Measurements from ENCODE around the gene MRPL37.

The MRPL37 gene

GRCh38 chr1:54265126-54265525 lies 65.2 kb downstream of the MRPL37 start:
- DNase-seq (ENCODE audit: low read depth) = no peak

DNA sequence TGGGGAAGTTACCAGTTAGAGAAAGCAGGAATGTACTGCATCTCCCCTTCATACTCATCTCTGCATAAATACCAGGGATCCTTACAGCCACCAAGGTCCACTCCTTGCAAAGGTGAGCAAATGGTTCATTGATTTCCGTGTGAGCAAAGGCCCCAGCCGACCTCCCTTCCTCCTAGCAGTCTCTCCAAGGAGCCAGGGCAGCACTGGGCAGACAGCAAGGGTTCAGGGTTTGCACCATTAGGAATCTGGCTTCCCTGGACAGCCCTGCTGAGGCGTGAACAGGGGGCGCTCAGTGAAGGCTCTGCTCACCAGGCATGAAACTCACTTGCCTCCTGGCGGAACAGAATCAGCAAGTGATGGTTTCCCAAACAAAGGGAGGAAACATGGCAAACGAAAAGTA lies 65.7 kb downstream of the MRPL37 start:
- no peak for DNase-seq (ENCODE audit: low read depth)

GRCh38 chr1:54266195-54266594 lies 66.2 kb downstream of the MRPL37 start:
- no peak for DNase-seq (ENCODE audit: low read depth)

DNA sequence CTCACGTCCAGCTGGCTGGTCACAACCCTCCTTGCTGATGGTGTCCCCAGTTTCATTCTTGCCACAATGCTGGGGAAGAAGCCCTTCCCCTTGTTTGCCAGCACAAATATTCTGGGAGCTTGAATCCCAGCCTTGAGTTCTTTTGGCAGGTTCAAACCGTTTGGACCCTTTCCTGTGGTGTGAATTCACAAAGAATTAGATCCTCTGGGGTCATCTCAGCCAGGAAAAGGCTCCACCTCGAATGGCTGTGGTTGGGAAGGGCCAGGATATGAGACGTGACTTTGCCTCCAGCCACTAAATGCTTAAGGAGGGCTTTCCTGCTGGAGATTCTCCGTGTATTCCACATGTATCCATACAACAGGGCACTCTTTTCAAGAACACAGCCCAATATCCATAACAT lies 66.9 kb downstream of the MRPL37 start:
- no peak for DNase-seq (ENCODE audit: low read depth)
